ENCODE data around the gene RGS4. TPM values are rescaled to one million over a fixed set of nuclear protein-coding genes. Genes with fewer than 3 reads are reported as not detected.

The RGS4 gene
- polyA plus RNA-seq, 4 donors: 1.1 to 2.7 (median 1.7) TPM; not detected in 1

- Histone ChIP-seq H3K27me3 (ENCODE audit: control insufficient read depth in 3 of 3, insufficient read depth in 3 of 3, low read length in 3 of 3) (peaks cover 0 to 2% (median 0%) of the 10 kb centered on the region in 3 donors), H3K27ac (ENCODE audit: low read depth in 1 of 3, low read length in 2 of 3) (no peak overlapping the region), H3K36me3 (ENCODE audit: control insufficient read depth in 3 of 3, insufficient read depth in 2 of 3, low read depth in 1 of 3, low read length in 3 of 3) (no peaks in the 10 kb centered on the region), H3K4me1 (ENCODE audit: control insufficient read depth in 3 of 3, insufficient read depth in 2 of 3, low read depth in 1 of 3, low read length in 2 of 3) (no peaks in the 10 kb centered on the region), H3K9me3 (ENCODE audit: control insufficient read depth in 2 of 2, insufficient read depth in 1 of 2, low read depth in 1 of 2, low read length in 1 of 2) (no peaks in the 10 kb centered on the region), H3K4me3 (ENCODE audit: low read depth in 1 of 3, low read length in 3 of 3) (no peak overlapping the region)
- DNase-seq (no peak), FAIRE-seq (no peak)
- 50 to 57% (median 52%) methylated on average over 2 of the region's 2 CpGs for WGBS, 3 donors
Observed at GRCh38 chr1:163094589-163094988, 25.4 kb downstream of the RGS4 start.

- WGBS, 3 donors: 54 to 79% (median 58%) methylated on average over 1 of the region's 1 CpG
Observed at GRCh38 chr1:163095213-163095612, 26.1 kb downstream of the RGS4 start.

GRCh38 chr1:163102590-163102989, 33.4 kb downstream of the RGS4 start:
- no peaks in the 10 kb centered on the region for H3K4me1 ChIP-seq (ENCODE audit: control insufficient read depth in 3 of 3, insufficient read depth in 2 of 3, low read depth in 1 of 3, low read length in 2 of 3)
- peaks cover 0 to 2% (median 0%) of the 10 kb centered on the region in 3 donors for H3K27me3 ChIP-seq (ENCODE audit: control insufficient read depth in 3 of 3, insufficient read depth in 3 of 3, low read length in 3 of 3)
- H3K4me3 ChIP-seq (ENCODE audit: low read depth in 1 of 3, low read length in 3 of 3): no peak overlapping the region
- no peak overlapping the region for H3K27ac ChIP-seq (ENCODE audit: low read depth in 1 of 3, low read length in 2 of 3)
- H3K36me3 ChIP-seq (ENCODE audit: control insufficient read depth in 3 of 3, insufficient read depth in 2 of 3, low read depth in 1 of 3, low read length in 3 of 3): no peaks in the 10 kb centered on the region
- no peak for DNase-seq
- no peak for FAIRE-seq
- H3K9me3 ChIP-seq (ENCODE audit: control insufficient read depth in 2 of 2, insufficient read depth in 1 of 2, low read depth in 1 of 2, low read length in 1 of 2): no peaks in the 10 kb centered on the region
- 56 to 67% (median 64%) methylated on average over 1 of the region's 1 CpG for WGBS, 3 donors

More at GRCh38 chr1:163095213-163095612, 26.1 kb downstream of the RGS4 start:
- DNase-seq: no peak
- Histone ChIP-seq H3K27ac (ENCODE audit: low read depth in 1 of 3, low read length in 2 of 3) (no peak overlapping the region), H3K27me3 (ENCODE audit: control insufficient read depth in 3 of 3, insufficient read depth in 3 of 3, low read length in 3 of 3) (peaks cover 0 to 2% (median 0%) of the 10 kb centered on the region in 3 donors), H3K36me3 (ENCODE audit: control insufficient read depth in 3 of 3, insufficient read depth in 2 of 3, low read depth in 1 of 3, low read length in 3 of 3) (no peaks in the 10 kb centered on the region), H3K4me1 (ENCODE audit: control insufficient read depth in 3 of 3, insufficient read depth in 2 of 3, low read depth in 1 of 3, low read length in 2 of 3) (no peaks in the 10 kb centered on the region), H3K9me3 (ENCODE audit: control insufficient read depth in 2 of 2, insufficient read depth in 1 of 2, low read depth in 1 of 2, low read length in 1 of 2) (no peaks in the 10 kb centered on the region), H3K4me3 (ENCODE audit: low read depth in 1 of 3, low read length in 3 of 3) (no peak overlapping the region)
- no peak for FAIRE-seq

GRCh38 chr1:163104385-163105099, 35.4 kb downstream of the RGS4 start:
- no peaks in the 10 kb centered on the region for H3K4me1 ChIP-seq (ENCODE audit: control insufficient read depth in 3 of 3, insufficient read depth in 2 of 3, low read depth in 1 of 3, low read length in 2 of 3)
- no peak overlapping the region for H3K27ac ChIP-seq (ENCODE audit: low read depth in 1 of 3, low read length in 2 of 3)
- DNase-seq: no peak
- 42 to 54% (median 50%) methylated on average over 4 of the region's 4 CpGs for WGBS, 3 donors
- H3K4me3 ChIP-seq (ENCODE audit: low read depth in 1 of 3, low read length in 3 of 3): no peak overlapping the region
- H3K27me3 ChIP-seq (ENCODE audit: control insufficient read depth in 3 of 3, insufficient read depth in 3 of 3, low read length in 3 of 3): peaks cover 0 to 2% (median 0%) of the 10 kb centered on the region in 3 donors
- no peaks in the 10 kb centered on the region for H3K9me3 ChIP-seq (ENCODE audit: control insufficient read depth in 2 of 2, insufficient read depth in 1 of 2, low read depth in 1 of 2, low read length in 1 of 2)
- H3K36me3 ChIP-seq (ENCODE audit: control insufficient read depth in 3 of 3, insufficient read depth in 2 of 3, low read depth in 1 of 3, low read length in 3 of 3): no peaks in the 10 kb centered on the region
- FAIRE-seq: no peak

- Histone ChIP-seq H3K9me3 (ENCODE audit: control insufficient read depth in 2 of 2, insufficient read depth in 1 of 2, low read depth in 1 of 2, low read length in 1 of 2) (no peaks in the 10 kb centered on the region), H3K36me3 (ENCODE audit: control insufficient read depth in 3 of 3, insufficient read depth in 2 of 3, low read depth in 1 of 3, low read length in 3 of 3) (no peaks in the 10 kb centered on the region), H3K27ac (ENCODE audit: low read depth in 1 of 3, low read length in 2 of 3) (no peak overlapping the region), H3K4me1 (ENCODE audit: control insufficient read depth in 3 of 3, insufficient read depth in 2 of 3, low read depth in 1 of 3, low read length in 2 of 3) (no peaks in the 10 kb centered on the region), H3K4me3 (ENCODE audit: low read depth in 1 of 3, low read length in 3 of 3) (no peak overlapping the region), H3K27me3 (ENCODE audit: control insufficient read depth in 3 of 3, insufficient read depth in 3 of 3, low read length in 3 of 3) (peaks cover 0 to 2% (median 0%) of the 10 kb centered on the region in 3 donors)
- 71 to 80% (median 73%) methylated on average over 2 of the region's 2 CpGs for WGBS, 3 donors
- FAIRE-seq (no peak), DNase-seq (no peak)
Observed at GRCh38 chr1:163106364-163106987, 37.3 kb downstream of the RGS4 start.

GRCh38 chr1:163107655-163108054, 38.5 kb downstream of the RGS4 start:
- no peaks in the 10 kb centered on the region for H3K36me3 ChIP-seq (ENCODE audit: control insufficient read depth in 3 of 3, insufficient read depth in 2 of 3, low read depth in 1 of 3, low read length in 3 of 3)
- no peaks in the 10 kb centered on the region for H3K4me1 ChIP-seq (ENCODE audit: control insufficient read depth in 3 of 3, insufficient read depth in 2 of 3, low read depth in 1 of 3, low read length in 2 of 3)
- H3K4me3 ChIP-seq (ENCODE audit: low read depth in 1 of 3, low read length in 3 of 3): no peak overlapping the region
- H3K9me3 ChIP-seq (ENCODE audit: control insufficient read depth in 2 of 2, insufficient read depth in 1 of 2, low read depth in 1 of 2, low read length in 1 of 2): no peaks in the 10 kb centered on the region
- H3K27ac ChIP-seq (ENCODE audit: low read depth in 1 of 3, low read length in 2 of 3): no peak overlapping the region
- no peak for FAIRE-seq
- 84 to 93% (median 89%) methylated on average over 5 of the region's 5 CpGs for WGBS, 3 donors
- DNase-seq: no peak
- peaks cover 0 to 2% (median 0%) of the 10 kb centered on the region in 3 donors for H3K27me3 ChIP-seq (ENCODE audit: control insufficient read depth in 3 of 3, insufficient read depth in 3 of 3, low read length in 3 of 3)

- no peaks in the 10 kb centered on the region for H3K27me3 ChIP-seq (ENCODE audit: control insufficient read depth in 3 of 3, insufficient read depth in 3 of 3, low read length in 3 of 3)
- WGBS, 3 donors: 43 to 82% (median 57%) methylated on average over 1 of the region's 1 CpG
- no peak for FAIRE-seq
- H3K27ac ChIP-seq (ENCODE audit: low read depth in 1 of 3, low read length in 2 of 3): no peak overlapping the region
- DNase-seq: no peak
- no peak overlapping the region for H3K4me3 ChIP-seq (ENCODE audit: low read depth in 1 of 3, low read length in 3 of 3)
- H3K4me1 ChIP-seq (ENCODE audit: control insufficient read depth in 3 of 3, insufficient read depth in 2 of 3, low read depth in 1 of 3, low read length in 2 of 3): no peaks in the 10 kb centered on the region
- no peaks in the 10 kb centered on the region for H3K36me3 ChIP-seq (ENCODE audit: control insufficient read depth in 3 of 3, insufficient read depth in 2 of 3, low read depth in 1 of 3, low read length in 3 of 3)
- no peaks in the 10 kb centered on the region for H3K9me3 ChIP-seq (ENCODE audit: control insufficient read depth in 2 of 2, insufficient read depth in 1 of 2, low read depth in 1 of 2, low read length in 1 of 2)
Observed at GRCh38 chr1:163115887-163116286, 46.7 kb downstream of the RGS4 start.

- H3K4me1 ChIP-seq (ENCODE audit: control insufficient read depth in 3 of 3, insufficient read depth in 2 of 3, low read depth in 1 of 3, low read length in 2 of 3): no peaks in the 10 kb centered on the region
- no peaks in the 10 kb centered on the region for H3K36me3 ChIP-seq (ENCODE audit: control insufficient read depth in 3 of 3, insufficient read depth in 2 of 3, low read depth in 1 of 3, low read length in 3 of 3)
- no peak for FAIRE-seq
- H3K9me3 ChIP-seq (ENCODE audit: control insufficient read depth in 2 of 2, insufficient read depth in 1 of 2, low read depth in 1 of 2, low read length in 1 of 2): no peaks in the 10 kb centered on the region
- DNase-seq: no peak
- H3K27me3 ChIP-seq (ENCODE audit: control insufficient read depth in 3 of 3, insufficient read depth in 3 of 3, low read length in 3 of 3): no peaks in the 10 kb centered on the region
- no peak overlapping the region for H3K27ac ChIP-seq (ENCODE audit: low read depth in 1 of 3, low read length in 2 of 3)
- no peak overlapping the region for H3K4me3 ChIP-seq (ENCODE audit: low read depth in 1 of 3, low read length in 3 of 3)
Observed at GRCh38 chr1:163119707-163120106, 50.5 kb downstream of the RGS4 start.

Measured in small intestine (tissue), 7 donors.